ENCODE results near the gene PIAS4. TPM values are rescaled to one million over a fixed set of nuclear protein-coding genes. Genes with fewer than 3 reads are reported as not detected.

PIAS4 gene
- total and polyA plus RNA-seq, 9 of the 15 experiments (the other 6 are each of a cell fraction or from before 2014, with no cell fraction given), result 0.27 to 34.9 (median 14.4) TPM

GRCh38 chr19:4059891-4060620, 52.5 kb downstream of the PIAS4 start (continued):
- TF ChIP-seq POLR2H (tag; IDR thresholded peaks at IDR 0.05; ENCODE audit: low read depth) (no peak), ADNP (tag; IDR thresholded peaks at IDR 0.05) (peak; percentile 83), BCOR (IDR thresholded peaks at IDR 0.05) (peak; percentile 88), RBBP5 (IDR thresholded peaks at IDR 0.05; ENCODE audit: borderline replicate concordance, insufficient read depth, low read length, poor library complexity, severe bottlenecking) (peak; percentile 12), GATAD2A (IDR thresholded peaks at IDR 0.05) (no peak), KDM1A (IDR thresholded peaks at IDR 0.05) (peak in 1 of 2 experiments; percentile 43; a peak in 1 of 4 replicates), POLR2AphosphoS5 (IDR thresholded peaks at IDR 0.05; ENCODE audit: control insufficient read depth, insufficient read depth, low read depth, low read length) (0 out of 2 replicates have a peak, but pooled peaks have one; percentile 11), ZBTB33 (CRISPR knock-in tag; IDR thresholded peaks at IDR 0.05) (peak; percentile 41), FOSL1 (tag; conservative IDR thresholded peaks at IDR 0.05) (0 out of 2 replicates have a peak, but pooled peaks have one; percentile 19), HDAC1 (IDR thresholded peaks at IDR 0.05) (peak in 1 of 2 experiments; percentile 22; a peak in 1 of 4 replicates), ETV5 (CRISPR knock-in tag; IDR thresholded peaks at IDR 0.05; ENCODE audit: low read depth) (peak; percentile 20; the same call in 1 of the 2 replicates), ZNF347 (CRISPR knock-in tag; IDR thresholded peaks at IDR 0.05; ENCODE audit: low read depth) (no peak), MYC (IDR thresholded peaks at IDR 0.05; ENCODE audit: low read depth, low read length) (no peak), MYC (CRISPR knock-in tag; IDR thresholded peaks at IDR 0.05; ENCODE audit: borderline replicate concordance, low read depth) (no peak), ZSCAN32 (CRISPR knock-in tag; IDR thresholded peaks at IDR 0.05) (no peak), MED1 (CRISPR knock-in tag; IDR thresholded peaks at IDR 0.05; ENCODE audit: borderline replicate concordance) (no peak), SP1 (CRISPR knock-in tag; IDR thresholded peaks at IDR 0.05) (peak; percentile 41; the same call in 1 of the 2 replicates), PTBP1 (IDR thresholded peaks at IDR 0.05; ENCODE audit: low read depth, low read length) (peak; percentile 12; the same call in 1 of the 2 replicates), MTA2 (IDR thresholded peaks at IDR 0.05; ENCODE audit: low read depth) (no peak), ZBTB7A (IDR thresholded peaks at IDR 0.05; ENCODE audit: borderline replicate concordance, control insufficient read depth, low read depth, low read length) (peak; percentile 89), TFAP4 (CRISPR knock-in tag; IDR thresholded peaks at IDR 0.05; ENCODE audit: borderline replicate concordance) (peak; percentile 65), EGR1 (conservative IDR thresholded peaks at IDR 0.05) (peak; percentile 71), MAX (CRISPR knock-in tag; IDR thresholded peaks at IDR 0.05) (no peak), POLR2G (IDR thresholded peaks at IDR 0.05; ENCODE audit: low read depth, low read length) (peak; percentile 67), JUNB (CRISPR knock-in tag; conservative IDR thresholded peaks at IDR 0.05) (no peak), MEIS2 (IDR thresholded peaks at IDR 0.05; ENCODE audit: partially characterized antibody) (peak; percentile 60), PRPF4 (IDR thresholded peaks at IDR 0.05; ENCODE audit: insufficient read depth, low read depth, low read length, poor library complexity, severe bottlenecking) (peak; percentile 33)
